HL-60 (cell line): ENCODE measurements around the gene ADAMTS17.

Experiments
- DNase-seq, 2 experiments: peaks; one replicate each; pipeline ENCODE4 v3.0.0-alpha.2; 2010 to 2020; ENCODE audit warnings: low read depth in 1 of 2, low spot score in 1 of 2
- H3K27ac ChIP-seq: fragments of 250-450 bp; sonication (Bioruptor Pico); replicated peaks from 2 replicates; pipeline ENCODE4 v1.5.1; 2020; ENCODE audit warnings: mild to moderate bottlenecking, moderate library complexity
- H3K27me3 ChIP-seq: fragments of 250-450 bp; sonication (Bioruptor Pico); 2 replicates; pipeline ENCODE4 v1.5.1; 2021; ENCODE audit warnings: mild to moderate bottlenecking, moderate library complexity; ENCODE audit not compliant: insufficient read depth, poor library complexity, severe bottlenecking
- H3K4me3 ChIP-seq: replicated peaks from 2 replicates; pipeline ENCODE4 v1.5.1; 2011; ENCODE audit warnings: mild to moderate bottlenecking, control low read depth, low read length; ENCODE audit not compliant: insufficient read depth
- GABPA ChIP-seq: IDR thresholded peaks from 2 replicates; pipeline ENCODE4 v1.6.1; 2012; ENCODE audit warnings: low read depth
- POLR2AphosphoS5 ChIP-seq: IDR thresholded peaks from 2 replicates; pipeline ENCODE4 v1.6.1; 2012; ENCODE audit warnings: low read depth
- SPI1 ChIP-seq: IDR thresholded peaks from 2 replicates; pipeline ENCODE4 v1.6.1; 2012; ENCODE audit warnings: low read depth, mild to moderate bottlenecking, borderline replicate concordance
- TF ChIP-seq, protein P1 (sequence below): IDR thresholded peaks from one replicate; pipeline ENCODE4 v1.5.1; 2011; ENCODE audit warnings: low read length, control low read depth, inconsistent platforms; ENCODE audit not compliant: insufficient read depth
- TF ChIP-seq, protein P2 (sequence below): IDR thresholded peaks from 2 replicates; pipeline ENCODE4 v1.6.1; 2012; ENCODE audit warnings: low read depth; ENCODE audit not compliant: insufficient replicate concordance

ADAMTS17 gene

DNA sequence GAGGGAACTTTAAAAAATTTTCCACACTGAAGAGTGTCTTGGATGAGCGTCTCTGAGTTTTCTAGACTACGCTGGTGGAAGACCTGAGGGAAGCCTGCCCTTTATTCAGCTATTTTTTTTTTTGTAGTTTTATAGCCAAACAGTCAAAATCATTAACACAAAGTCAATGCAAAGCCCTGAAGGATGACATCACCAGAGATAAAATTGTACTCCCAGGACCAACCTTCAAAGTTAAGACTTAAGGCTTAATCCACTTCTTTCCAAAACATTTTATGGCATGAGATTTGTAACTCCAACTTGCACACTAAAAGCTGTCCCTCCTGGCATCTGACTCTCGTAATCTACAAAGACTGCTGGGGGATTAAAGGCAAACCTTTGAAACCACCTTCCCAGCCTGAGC is 345.1 kb downstream of the ADAMTS17 start:
- Histone ChIP-seq H3K27ac (no peak overlapping the region), H3K4me3 (no peak overlapping the region), H3K27me3 (no peaks in the 10 kb centered on the region)
- no peak for DNase-seq
- TF ChIP-seq SPI1: no peak
- no peak for TF ChIP-seq GABPA
- TF ChIP-seq, protein P1, sequence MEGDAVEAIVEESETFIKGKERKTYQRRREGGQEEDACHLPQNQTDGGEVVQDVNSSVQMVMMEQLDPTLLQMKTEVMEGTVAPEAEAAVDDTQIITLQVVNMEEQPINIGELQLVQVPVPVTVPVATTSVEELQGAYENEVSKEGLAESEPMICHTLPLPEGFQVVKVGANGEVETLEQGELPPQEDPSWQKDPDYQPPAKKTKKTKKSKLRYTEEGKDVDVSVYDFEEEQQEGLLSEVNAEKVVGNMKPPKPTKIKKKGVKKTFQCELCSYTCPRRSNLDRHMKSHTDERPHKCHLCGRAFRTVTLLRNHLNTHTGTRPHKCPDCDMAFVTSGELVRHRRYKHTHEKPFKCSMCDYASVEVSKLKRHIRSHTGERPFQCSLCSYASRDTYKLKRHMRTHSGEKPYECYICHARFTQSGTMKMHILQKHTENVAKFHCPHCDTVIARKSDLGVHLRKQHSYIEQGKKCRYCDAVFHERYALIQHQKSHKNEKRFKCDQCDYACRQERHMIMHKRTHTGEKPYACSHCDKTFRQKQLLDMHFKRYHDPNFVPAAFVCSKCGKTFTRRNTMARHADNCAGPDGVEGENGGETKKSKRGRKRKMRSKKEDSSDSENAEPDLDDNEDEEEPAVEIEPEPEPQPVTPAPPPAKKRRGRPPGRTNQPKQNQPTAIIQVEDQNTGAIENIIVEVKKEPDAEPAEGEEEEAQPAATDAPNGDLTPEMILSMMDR: no peak
- TF ChIP-seq POLR2AphosphoS5: no peak
- TF ChIP-seq, protein P2, sequence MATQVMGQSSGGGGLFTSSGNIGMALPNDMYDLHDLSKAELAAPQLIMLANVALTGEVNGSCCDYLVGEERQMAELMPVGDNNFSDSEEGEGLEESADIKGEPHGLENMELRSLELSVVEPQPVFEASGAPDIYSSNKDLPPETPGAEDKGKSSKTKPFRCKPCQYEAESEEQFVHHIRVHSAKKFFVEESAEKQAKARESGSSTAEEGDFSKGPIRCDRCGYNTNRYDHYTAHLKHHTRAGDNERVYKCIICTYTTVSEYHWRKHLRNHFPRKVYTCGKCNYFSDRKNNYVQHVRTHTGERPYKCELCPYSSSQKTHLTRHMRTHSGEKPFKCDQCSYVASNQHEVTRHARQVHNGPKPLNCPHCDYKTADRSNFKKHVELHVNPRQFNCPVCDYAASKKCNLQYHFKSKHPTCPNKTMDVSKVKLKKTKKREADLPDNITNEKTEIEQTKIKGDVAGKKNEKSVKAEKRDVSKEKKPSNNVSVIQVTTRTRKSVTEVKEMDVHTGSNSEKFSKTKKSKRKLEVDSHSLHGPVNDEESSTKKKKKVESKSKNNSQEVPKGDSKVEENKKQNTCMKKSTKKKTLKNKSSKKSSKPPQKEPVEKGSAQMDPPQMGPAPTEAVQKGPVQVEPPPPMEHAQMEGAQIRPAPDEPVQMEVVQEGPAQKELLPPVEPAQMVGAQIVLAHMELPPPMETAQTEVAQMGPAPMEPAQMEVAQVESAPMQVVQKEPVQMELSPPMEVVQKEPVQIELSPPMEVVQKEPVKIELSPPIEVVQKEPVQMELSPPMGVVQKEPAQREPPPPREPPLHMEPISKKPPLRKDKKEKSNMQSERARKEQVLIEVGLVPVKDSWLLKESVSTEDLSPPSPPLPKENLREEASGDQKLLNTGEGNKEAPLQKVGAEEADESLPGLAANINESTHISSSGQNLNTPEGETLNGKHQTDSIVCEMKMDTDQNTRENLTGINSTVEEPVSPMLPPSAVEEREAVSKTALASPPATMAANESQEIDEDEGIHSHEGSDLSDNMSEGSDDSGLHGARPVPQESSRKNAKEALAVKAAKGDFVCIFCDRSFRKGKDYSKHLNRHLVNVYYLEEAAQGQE: no peak

DNA sequence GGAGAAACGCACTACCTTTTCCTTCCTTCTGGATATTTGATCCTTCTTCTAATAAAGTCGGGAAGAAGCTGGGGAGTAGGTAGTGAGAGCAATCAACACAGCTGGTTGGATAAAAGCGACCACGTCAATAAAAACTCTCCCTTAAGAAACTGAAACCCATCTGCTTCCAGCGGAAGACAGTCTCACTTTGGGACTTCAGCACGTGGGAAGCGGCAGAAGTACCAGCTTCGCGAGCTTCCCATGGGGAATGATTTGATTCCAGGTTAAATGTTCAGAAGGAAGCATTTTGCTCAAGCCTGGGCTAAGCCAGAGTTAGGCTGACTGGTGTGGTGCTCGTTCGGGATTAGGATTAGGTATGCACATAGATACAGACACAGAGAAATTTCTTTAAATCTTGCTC is 346.2 kb downstream of the ADAMTS17 start:
- Histone ChIP-seq H3K27me3 (no peaks in the 10 kb centered on the region), H3K27ac (no peak overlapping the region), H3K4me3 (no peak overlapping the region)
- no peak for TF ChIP-seq POLR2AphosphoS5
- TF ChIP-seq, protein P1: no peak
- TF ChIP-seq, protein P2: no peak
- no peak for TF ChIP-seq SPI1
- TF ChIP-seq GABPA: no peak
- no peak for DNase-seq

DNA sequence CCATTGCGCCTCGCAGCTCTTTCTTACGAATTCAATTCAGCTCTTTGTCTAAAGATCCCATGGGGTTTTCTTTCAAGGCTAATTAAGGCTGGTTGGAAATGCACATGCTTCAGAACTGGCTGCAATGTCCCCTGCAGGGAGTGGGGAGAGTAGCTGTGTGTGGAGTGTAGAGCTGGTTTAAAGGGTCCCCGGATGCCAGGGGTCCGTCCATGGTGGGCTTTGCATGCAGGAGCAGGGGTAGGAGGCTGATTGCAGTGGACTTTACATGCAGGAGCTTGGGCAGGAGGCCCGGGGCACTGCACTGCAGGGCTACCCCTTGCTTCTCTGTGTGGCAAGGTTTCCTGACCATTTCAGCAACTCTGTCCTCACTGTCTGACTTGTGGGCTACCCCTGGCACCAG is 346.9 kb downstream of the ADAMTS17 start:
- DNase-seq: no peak
- H3K27me3 ChIP-seq: no peaks in the 10 kb centered on the region
- no peak overlapping the region for H3K27ac ChIP-seq
- H3K4me3 ChIP-seq: no peak overlapping the region
- no peak for TF ChIP-seq POLR2AphosphoS5
- no peak for TF ChIP-seq SPI1
- TF ChIP-seq, protein P1: no peak
- TF ChIP-seq, protein P2: no peak
- no peak for TF ChIP-seq GABPA
